HepG2 (cell line): ENCODE measurements around the gene CPNE5. TPM values are rescaled to one million over a fixed set of nuclear protein-coding genes. Genes with fewer than 3 reads are reported as not detected.

Source experiments
- ATAC-seq: fragments of 200-7000 bp; cut with Tn5 transposase; 3 replicates; pipeline ENCODE4 v1.9.1; 2020; ENCODE audit warnings: mild to moderate bottlenecking, moderate library complexity
- BruUV-seq: library from RNA; stranded (reverse); fragments of 400-500 nt; replicated peaks from 2 replicates; lab custom pipeline; 2021; lab: Mats Ljungman, UMichigan
- CTCF ChIA-PET: fragments of 300-600 bp; formaldehyde crosslinking; extraction: SDS; loops from one replicate; lab custom pipeline; 2021; ENCODE audit warnings: low total read pairs, inconsistent platforms, low intra/inter-chr PET ratio; lab: Yijun Ruan, JAX
- POLR2A ChIA-PET: fragments of 350-600 bp; sonication (Branson Sonifier 250); formaldehyde crosslinking; loops from one replicate; lab custom pipeline; 2020; ENCODE audit warnings: antibody characterized with exemption, inconsistent platforms; lab: Yijun Ruan, JAX
- DNase-seq: peaks from one replicate; pipeline ENCODE4 v3.0.0-alpha.2; 2015; ENCODE audit warnings: low spot score
- FAIRE-seq: peaks from 3 replicates; lab custom pipeline; 2011; peaks lifted over from hg19 to GRCh38; lab: Jason Lieb, UNC
- H2AFZ ChIP-seq: one replicate; pipeline ENCODE4 v1.6.1; 2011; ENCODE audit warnings: low read length, inconsistent platforms
- H3K27ac ChIP-seq: fragments of 300-600 bp; 3 replicates; pipeline ENCODE4 v1.8.0; 2011; ENCODE audit warnings: mixed run types, mild to moderate bottlenecking, mixed read lengths, low read length, inconsistent platforms; ENCODE audit not compliant: insufficient read depth; ENCODE audit errors: extremely low read length
- H3K27me3 ChIP-seq, 2 experiments: fragments of 200-600 bp in 1 of 2; 2 replicates in 1 of 2; 3 replicates in 1 of 2; pipeline versions ENCODE4 v1.6.0 to v1.8.0; 2011; ENCODE audit warnings: low read length in 2 of 2, mild to moderate bottlenecking in 2 of 2, moderate library complexity in 2 of 2, inconsistent platforms in 1 of 2; ENCODE audit not compliant: insufficient read depth in 2 of 2, control insufficient read depth in 1 of 2
- H3K36me3 ChIP-seq, 2 experiments: fragments of 200-600 bp in 1 of 2; replicated peaks in 1 of 2; 2 replicates in 1 of 2; 3 replicates in 1 of 2; pipeline versions ENCODE4 v1.5.1 to v1.8.0; 2011; ENCODE audit warnings: low read length in 2 of 2, inconsistent platforms in 1 of 2; ENCODE audit not compliant: insufficient read depth in 2 of 2, control insufficient read depth in 1 of 2
- H3K4me1 ChIP-seq: 2 replicates; pipeline ENCODE4 v1.5.1; 2012; ENCODE audit warnings: low read length, inconsistent platforms; ENCODE audit not compliant: insufficient read depth
- H3K4me2 ChIP-seq: 2 replicates; pipeline ENCODE4 v1.6.0; 2011; ENCODE audit warnings: low read depth, low read length, inconsistent platforms
- H3K4me3 ChIP-seq, 3 experiments: fragments of 200-600 bp in 1 of 3; sonication (generic), shearing (Covaris generic) in 1 of 3; replicated peaks in 1 of 3; 2 replicates each; pipeline ENCODE4 v1.5.1; 2011 to 2016; ENCODE audit warnings: low read length in 3 of 3, inconsistent platforms in 2 of 3, low read depth in 2 of 3, mild to moderate bottlenecking in 2 of 3, control low read depth in 1 of 3, mixed read lengths in 1 of 3; ENCODE audit not compliant: insufficient read depth in 1 of 3
- H3K79me2 ChIP-seq: one replicate; pipeline ENCODE4 v1.6.1; 2011; ENCODE audit warnings: low read length, inconsistent platforms; ENCODE audit not compliant: insufficient read depth
- H3K9ac ChIP-seq: 2 replicates; pipeline ENCODE4 v1.6.0; 2011; ENCODE audit warnings: mild to moderate bottlenecking, low read depth, low read length, inconsistent platforms; ENCODE audit not compliant: insufficient read depth
- H3K9me3 ChIP-seq: 2 replicates; pipeline ENCODE4 v1.5.1; 2012; ENCODE audit warnings: mild to moderate bottlenecking, low read length
- H4K20me1 ChIP-seq: 2 replicates; pipeline ENCODE4 v1.6.0; 2011; ENCODE audit warnings: inconsistent platforms, mild to moderate bottlenecking, low read length, moderate library complexity; ENCODE audit not compliant: insufficient read depth
- ATF7 ChIP-seq, 2 experiments: fragments of 450-650 bp in 1 of 2; sonication (generic) in 1 of 2; formaldehyde crosslinking in 1 of 2; IDR thresholded peaks; 2 replicates each; pipeline versions ENCODE4 v1.4.0 to v1.6.1; 2016 to 2020; ENCODE audit warnings: antibody characterized with exemption in 1 of 2, mild to moderate bottlenecking in 1 of 2, missing genetic modification reagents in 1 of 2
- CREB1 ChIP-seq, 2 experiments: fragments of 450-650 bp in 1 of 2; IDR thresholded peaks; 2 replicates each; pipeline ENCODE4 v1.6.1; 2016 to 2017; ENCODE audit warnings: control low read depth in 1 of 2, mild to moderate bottlenecking in 1 of 2, missing compliant biosample characterization in 1 of 2, missing genetic modification characterization in 1 of 2
- FOXA1 ChIP-seq, 2 experiments: fragments of 450-650 bp in 1 of 2; sonication (generic) in 1 of 2; formaldehyde crosslinking in 1 of 2; IDR thresholded peaks; 2 replicates each; pipeline versions ENCODE4 v1.4.0 to v1.6.1; 2016 to 2020; ENCODE audit warnings: missing genetic modification reagents in 1 of 2
- RAD21 ChIP-seq: fragments of 450-650 bp; formaldehyde crosslinking; IDR thresholded peaks from 2 replicates; pipeline ENCODE4 v1.5.0; 2020; ENCODE audit warnings: mild to moderate bottlenecking
- ZFP36 ChIP-seq: fragments of 150-350 bp; IDR thresholded peaks from 2 replicates; pipeline ENCODE4 v1.6.1; 2018; ENCODE audit warnings: borderline replicate concordance, low read length, low read depth; ENCODE audit not compliant: partially characterized antibody
- WGBS: methylation state at CpG from one replicate; pipeline ENCODE4 v1.1.6; 2017; ENCODE audit warnings: low lambda C conversion rate; 5-methylcytosine and 5-hydroxymethylcytosine counted together
- in situ Hi-C: cut with HindIII; loops from 2 replicates; pipeline ENCODE4 v1.10.0; 2017; ENCODE audit warnings: low pct_unique_long_range_greater_than_20kb; ENCODE audit not compliant: extremely low pct_ligation_motif_present
- intact Hi-C: fragments of 100-400 bp; cut with micrococcal nuclease; formaldehyde crosslinking; loops from one replicate; pipeline ENCODE4 v1.10.0; 2022; ENCODE audit not compliant: unreplicated experiment
- polyA plus RNA-seq, 8 experiments: library from polyadenylated mRNA; depleted of rRNA in 3 of 8; stranded (reverse) in 7 of 8; unstranded in 1 of 8; fragments of >200 nt; fragmentation: Illumina TruSeq in 4 of 8; extraction: Trizol in 4 of 8; gene quantifications; 2 replicates each; pipeline versions ENCODE4 v1.2.1 to v1.2.3, GENCODE V29; 2011 to 2016; ENCODE audit warnings: low read depth in 4 of 8, missing spikeins in 1 of 8, mixed read lengths in 1 of 8; ENCODE audit not compliant: insufficient read depth in 1 of 8
- total RNA-seq, 5 experiments: library from RNA; depleted of rRNA; stranded (reverse); fragments of >200 nt; fragmentation: Illumina TruSeq; extraction: Trizol; gene quantifications; 2 replicates each; pipeline ENCODE4 v1.2.3, GENCODE V29; 2016; ENCODE audit warnings: low read depth in 1 of 5

The CPNE5 gene
- total and polyA plus RNA-seq, 2 of the 13 experiments (the other 11 are each of a cell fraction or from before 2014, with no cell fraction given), result 0.16 TPM; not detected in 1

GRCh38 chr6:36729161-36729524 lies 110.1 kb downstream of the CPNE5 start:
- WGBS, result 25% methylated on average over 3 of the region's 3 CpGs
- in situ Hi-C loops, result no loop called here

DNA sequence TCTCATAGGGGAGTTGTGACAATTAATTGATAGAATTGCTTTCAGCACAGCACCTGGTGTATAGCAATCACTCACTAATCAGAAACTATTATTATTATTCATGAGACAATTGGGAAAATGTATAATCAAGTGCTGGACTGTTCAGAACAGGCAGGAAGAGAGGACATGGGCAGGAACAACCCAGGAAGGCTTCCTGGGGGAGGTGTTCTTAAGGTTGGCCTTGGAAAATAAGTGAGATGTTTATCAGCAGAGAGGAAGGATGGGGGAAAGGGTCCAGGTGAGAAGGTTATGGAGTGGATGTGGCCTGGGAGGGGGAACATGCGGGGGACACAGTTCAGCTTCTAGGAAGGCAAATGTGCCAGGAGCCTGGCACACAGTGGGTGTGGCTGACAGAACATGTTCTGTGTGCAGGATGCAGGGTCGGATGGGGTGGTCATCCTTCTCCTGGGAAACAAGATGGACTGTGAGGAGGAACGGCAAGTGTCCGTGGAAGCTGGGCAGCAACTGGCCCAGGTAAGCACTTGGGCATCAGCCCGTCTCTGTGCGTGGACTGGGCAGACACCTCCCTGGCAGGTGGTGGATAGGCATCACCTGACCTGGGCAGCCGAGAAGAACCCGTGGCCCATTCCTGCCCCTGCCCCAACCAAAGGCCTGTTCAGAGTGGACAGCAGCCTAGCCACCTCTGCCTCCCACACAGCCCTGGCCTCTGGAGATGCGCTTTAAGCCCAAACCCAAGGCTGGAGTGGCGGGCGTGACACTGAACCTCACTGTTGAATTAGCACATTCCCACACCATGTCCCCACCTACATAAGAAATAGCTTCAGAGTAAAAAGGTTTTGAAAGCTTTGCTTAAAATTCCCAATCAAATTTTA lies 110.7 kb downstream of the CPNE5 start:
- BruUV-seq, result no TSS peak
- in situ Hi-C loops (no loop called here), intact Hi-C loops (no loop called here)
- no peak overlapping the region for H3K4me2 ChIP-seq
- DNase-seq (no peak), FAIRE-seq (no peak), ATAC-seq (no peak)
- H3K9ac ChIP-seq, result no peak overlapping the region
- H4K20me1 ChIP-seq, result no peaks in the 10 kb centered on the region
- H2AFZ ChIP-seq, result no peak overlapping the region
- 39% methylated on average over 7 of the region's 11 CpGs for WGBS
- no peak overlapping the region for H3K27ac ChIP-seq
- H3K79me2 ChIP-seq, result no peaks in the 10 kb centered on the region
- no peaks in the 10 kb centered on the region for H3K9me3 ChIP-seq
- TF ChIP-seq FOXA1 (IDR thresholded peaks at IDR 0.05), result no peak
- no peak for TF ChIP-seq FOXA1 (CRISPR knock-in tag; IDR thresholded peaks at IDR 0.05)
- peak; percentile 49 for TF ChIP-seq ZFP36
- no peaks in the 10 kb centered on the region for H3K36me3 ChIP-seq
- peaks cover 4 to 48% of the 10 kb centered on the region in 2 experiments; a peak in 3 of 5 replicates for H3K27me3 ChIP-seq
- POLR2A ChIA-PET, result no interaction called here
- CTCF ChIA-PET, result no interaction called here
- no peaks in the 10 kb centered on the region for H3K4me1 ChIP-seq
- no peak overlapping the region for H3K4me3 ChIP-seq

More at GRCh38 chr6:36729161-36729524, 110.1 kb downstream of the CPNE5 start:
- intact Hi-C loops, result no loop called here
- no peak for DNase-seq
- Histone ChIP-seq H3K27me3 (peaks cover 4 to 51% of the 10 kb centered on the region in 2 experiments; a peak in 3 of 5 replicates), H3K4me2 (no peak overlapping the region), H3K27ac (no peak overlapping the region), H2AFZ (no peak overlapping the region), H3K4me3 (no peak overlapping the region), H3K36me3 (no peaks in the 10 kb centered on the region), H3K4me1 (no peaks in the 10 kb centered on the region), H4K20me1 (no peaks in the 10 kb centered on the region), H3K9me3 (no peaks in the 10 kb centered on the region), H3K79me2 (no peaks in the 10 kb centered on the region), H3K9ac (no peak overlapping the region)
- peak; percentile 47; the same call in 1 of the 2 replicates for TF ChIP-seq ATF7 (IDR thresholded peaks at IDR 0.05)
- TF ChIP-seq ATF7 (CRISPR knock-in tag; IDR thresholded peaks at IDR 0.05), result no peak
- TF ChIP-seq RAD21, result no peak
- TF ChIP-seq CREB1 (IDR thresholded peaks at IDR 0.05), result peak; percentile 29; the same call in 1 of the 2 replicates
- no peak for TF ChIP-seq CREB1 (CRISPR knock-in tag; IDR thresholded peaks at IDR 0.05)
- ChIA-PET CTCF (interaction anchor here (0.6 kb wide), 1 partner anchor 48 kb away, joined by 4 read pairs; no protein-coding TSS in a partner anchor), POLR2A (no interaction called here)
- BruUV-seq, result no TSS peak
- FAIRE-seq, result no peak
- no peak for ATAC-seq
